ENCODE data around the gene TNFSF12.
"Not testable (repeated sequence)": the region's sequence is repeated elsewhere in the genome, so short reads cannot be mapped to it uniquely, and the experiment has no call there.

The TNFSF12 gene

GRCh38 chr17:7587420-7588151, 38.7 kb downstream of the TNFSF12 start:
- DNase-seq (ENCODE audit: low read depth) = no peak

- no peak for DNase-seq (ENCODE audit: low read depth)
Measured at GRCh38 chr17:7588553-7589203, 39.8 kb downstream of the TNFSF12 start.

- DNase-seq (ENCODE audit: low read depth) = peak; percentile 51
Measured at GRCh38 chr17:7589204-7589868, 40.5 kb downstream of the TNFSF12 start.

- no peak for DNase-seq (ENCODE audit: low read depth)
Measured at GRCh38 chr17:7589891-7590691, 41.2 kb downstream of the TNFSF12 start, which contains the start of gene SOX15. Gene SOX15 (minus strand): TSS chr17:7590094. CDS start chr17:7589676, 418 bp downstream.

GRCh38 chr17:7590743-7591142, 41.9 kb downstream of the TNFSF12 start:
- DNase-seq (ENCODE audit: low read depth) = no peak

- DNase-seq (ENCODE audit: low read depth) = no peak
Measured at GRCh38 chr17:7591596-7591995, 42.7 kb downstream of the TNFSF12 start.

GRCh38 chr17:7592422-7593021, 43.7 kb downstream of the TNFSF12 start:
- no peak for DNase-seq (ENCODE audit: low read depth)

GRCh38 chr17:7593296-7593695, 44.4 kb downstream of the TNFSF12 start:
- no peak for DNase-seq (ENCODE audit: low read depth)

GRCh38 chr17:7597561-7597960, 48.7 kb downstream of the TNFSF12 start:
- not testable (repeated sequence) for DNase-seq (ENCODE audit: low read depth)

GRCh38 chr17:7606280-7606679, 57.4 kb downstream of the TNFSF12 start:
- no peak for DNase-seq (ENCODE audit: low read depth)
